Peyer's patch (tissue), 4 donors: ENCODE measurements around the gene PCSK5. TPM values are rescaled to one million over a fixed set of nuclear protein-coding genes. Genes with fewer than 3 reads are reported as not detected.

ENCODE experiments used
- DNase-seq, 3 donors: peaks; one replicate each; pipeline ENCODE4 v3.0.0-alpha.2; 2017 to 2019
- H3K27ac ChIP-seq, 4 donors: fragments of 200-600 bp; sonication (generic); one replicate each; pipeline ENCODE4 v1.5.1; 2016 to 2019
- H3K27me3 ChIP-seq, 2 donors: fragments of 200-600 bp; sonication (generic); one replicate each; pipeline ENCODE4 v1.5.1; 2019
- H3K36me3 ChIP-seq, 3 donors: fragments of 200-600 bp; sonication (generic); one replicate each; pipeline ENCODE4 v1.5.1; 2016 to 2019
- H3K4me1 ChIP-seq, 4 donors: fragments of 200-600 bp; sonication (generic); one replicate each; pipeline ENCODE4 v1.5.1; 2016 to 2019
- H3K4me3 ChIP-seq, 4 donors: fragments of 200-600 bp; sonication (generic); 1 replicate in 3 of 4; 2 replicates in 1 of 4; pipeline ENCODE4 v1.5.1; 2016 to 2019; ENCODE audit warnings: mild to moderate bottlenecking in 1 of 4
- H3K9me3 ChIP-seq, 4 donors: fragments of 200-600 bp; sonication (generic); one replicate each; pipeline ENCODE4 v1.5.1; 2016 to 2019; ENCODE audit warnings: mild to moderate bottlenecking in 1 of 4
- CTCF ChIP-seq, 6 experiments: fragments of 450-650 bp in 4 of 6; fragments of 200-600 bp in 2 of 6; sonication (generic) in 1 of 6; IDR thresholded peaks; one replicate each; pipeline ENCODE4 v1.5.1; 2017 to 2019; ENCODE audit warnings: antibody characterized with exemption in 6 of 6, mild to moderate bottlenecking in 3 of 6, moderate library complexity in 1 of 6
- POLR2A ChIP-seq, 2 donors: fragments of 450-650 bp; IDR thresholded peaks; one replicate each; pipeline ENCODE4 v1.5.1; 2017; ENCODE audit warnings: antibody characterized with exemption in 2 of 2, mild to moderate bottlenecking in 2 of 2, moderate library complexity in 2 of 2
- total RNA-seq, 4 donors: library from RNA; depleted of rRNA; stranded (reverse); fragments of >200 nt; gene quantifications; one replicate each; pipeline ENCODE4 v1.1.0, GENCODE V29; 2016

PCSK5 gene
- total RNA-seq, 4 donors from 2014 or later: 77.6 to 488 (median 411) TPM

- H3K4me1 ChIP-seq: no peaks in the 10 kb centered on the region
- H3K9me3 ChIP-seq: no peaks in the 10 kb centered on the region
- H3K4me3 ChIP-seq: no peak overlapping the region
- H3K27me3 ChIP-seq: no peaks in the 10 kb centered on the region
- H3K27ac ChIP-seq: no peak overlapping the region
- TF ChIP-seq CTCF (IDR thresholded peaks at IDR 0.05): no peak
- TF ChIP-seq POLR2A (IDR thresholded peaks at IDR 0.05): no peak
- DNase-seq: no peak
- H3K36me3 ChIP-seq: peaks cover 0 to 39% (median 0%) of the 10 kb centered on the region in 3 donors
Observed at GRCh38 chr9:76086539-76086938, 196.1 kb downstream of the PCSK5 start.

GRCh38 chr9:76087976-76088375, 197.5 kb downstream of the PCSK5 start:
- no peak for DNase-seq
- no peaks in the 10 kb centered on the region for H3K4me1 ChIP-seq
- TF ChIP-seq CTCF (IDR thresholded peaks at IDR 0.05): no peak
- H3K27me3 ChIP-seq: no peaks in the 10 kb centered on the region
- no peak overlapping the region for H3K27ac ChIP-seq
- no peaks in the 10 kb centered on the region for H3K9me3 ChIP-seq
- peaks cover 0 to 39% (median 0%) of the 10 kb centered on the region in 3 donors for H3K36me3 ChIP-seq
- no peak overlapping the region for H3K4me3 ChIP-seq

GRCh38 chr9:76090330-76090729, 199.9 kb downstream of the PCSK5 start:
- Histone ChIP-seq H3K27ac (no peak overlapping the region), H3K27me3 (no peaks in the 10 kb centered on the region), H3K4me1 (no peaks in the 10 kb centered on the region), H3K9me3 (no peaks in the 10 kb centered on the region), H3K4me3 (no peak overlapping the region), H3K36me3 (peaks cover 0 to 37% (median 0%) of the 10 kb centered on the region in 3 donors)
- no peak for DNase-seq
- TF ChIP-seq POLR2A (IDR thresholded peaks at IDR 0.05): no peak
- TF ChIP-seq CTCF (IDR thresholded peaks at IDR 0.05): no peak

GRCh38 chr9:76090909-76091308, 200.4 kb downstream of the PCSK5 start:
- Histone ChIP-seq H3K36me3 (peaks cover 0 to 42% (median 0%) of the 10 kb centered on the region in 3 donors), H3K4me3 (no peak overlapping the region), H3K27ac (no peak overlapping the region), H3K9me3 (no peaks in the 10 kb centered on the region), H3K27me3 (no peaks in the 10 kb centered on the region), H3K4me1 (no peaks in the 10 kb centered on the region)
- TF ChIP-seq CTCF (IDR thresholded peaks at IDR 0.05): no peak
- no peak for TF ChIP-seq POLR2A (IDR thresholded peaks at IDR 0.05)
- no peak for DNase-seq

GRCh38 chr9:76092572-76092971, 202.1 kb downstream of the PCSK5 start:
- no peak for TF ChIP-seq CTCF (IDR thresholded peaks at IDR 0.05)
- no peak for TF ChIP-seq POLR2A (IDR thresholded peaks at IDR 0.05)
- H3K4me3 ChIP-seq: no peak overlapping the region
- H3K36me3 ChIP-seq: peaks cover 0 to 58% (median 0%) of the 10 kb centered on the region in 3 donors
- no peak overlapping the region for H3K27ac ChIP-seq
- DNase-seq: no peak
- H3K9me3 ChIP-seq: no peaks in the 10 kb centered on the region
- H3K27me3 ChIP-seq: no peaks in the 10 kb centered on the region
- no peaks in the 10 kb centered on the region for H3K4me1 ChIP-seq

GRCh38 chr9:76095585-76095984, 205.1 kb downstream of the PCSK5 start:
- Histone ChIP-seq H3K27ac (no peak overlapping the region), H3K9me3 (no peaks in the 10 kb centered on the region), H3K4me1 (peaks cover 0 to 4% (median 0%) of the 10 kb centered on the region in 4 donors), H3K27me3 (no peaks in the 10 kb centered on the region), H3K4me3 (no peak overlapping the region), H3K36me3 (peaks cover 0 to 64% (median 0%) of the 10 kb centered on the region in 3 donors)
- no peak for TF ChIP-seq POLR2A (IDR thresholded peaks at IDR 0.05)
- no peak for TF ChIP-seq CTCF (IDR thresholded peaks at IDR 0.05)
- DNase-seq: no peak
